IMR-90 (cell line): ENCODE results near the gene HBZ. TPM values are rescaled to one million over a fixed set of nuclear protein-coding genes. Genes with fewer than 3 reads are reported as not detected.

Experiments used
- ATAC-seq: fragments of 200-7000 bp; cut with Tn5 transposase; 2 replicates; pipeline ENCODE4 v1.9.1; 2020; ENCODE audit warnings: low read depth, mild to moderate bottlenecking, moderate library complexity
- BruUV-seq: library from RNA; stranded (reverse); fragments of 400-500 nt; replicated peaks from 2 replicates; lab custom pipeline; 2021; lab: Mats Ljungman, UMichigan
- CTCF ChIA-PET: fragments of 300-600 bp; formaldehyde crosslinking; extraction: SDS; loops from one replicate; lab custom pipeline; 2021; ENCODE audit warnings: antibody characterized with exemption; lab: Yijun Ruan, JAX
- POLR2A ChIA-PET: fragments of 300-600 bp; sonication (Branson Sonifier 250); formaldehyde crosslinking; loops from one replicate; lab custom pipeline; 2022; ENCODE audit warnings: antibody characterized with exemption; ENCODE audit not compliant: unreplicated experiment; lab: Charles Lee
- DNase-seq: peaks from one replicate; pipeline ENCODE4 v3.0.0; 2013
- H2AFZ ChIP-seq: replicated peaks from 2 replicates; pipeline ENCODE3; 2013; ENCODE audit warnings: low read length, mild to moderate bottlenecking; ENCODE audit not compliant: poor library complexity
- H2AK5ac ChIP-seq: 2 replicates; pipeline ENCODE4 v1.6.1; 2013; ENCODE audit warnings: low read depth, low read length, inconsistent platforms
- H2AK9ac ChIP-seq: replicated peaks from 2 replicates; pipeline ENCODE3; 2013; ENCODE audit warnings: mild to moderate bottlenecking, low read depth, low read length, moderate library complexity; ENCODE audit not compliant: poor library complexity
- H2BK120ac ChIP-seq: 2 replicates; pipeline ENCODE4 v1.6.1; 2013; ENCODE audit warnings: low read depth, low read length, inconsistent platforms
- H2BK15ac ChIP-seq: 3 replicates; pipeline ENCODE4 v1.6.1; 2013; ENCODE audit warnings: low read depth, low read length, inconsistent platforms
- H2BK20ac ChIP-seq: 2 replicates; pipeline ENCODE4 v1.6.1; 2013; ENCODE audit warnings: low read depth, mild to moderate bottlenecking, inconsistent platforms, low read length, moderate library complexity
- H2BK5ac ChIP-seq: 2 replicates; pipeline ENCODE4 v1.6.1; 2013; ENCODE audit warnings: mild to moderate bottlenecking, low read depth, low read length, inconsistent platforms; ENCODE audit not compliant: poor library complexity, severe bottlenecking
- H3K14ac ChIP-seq: replicated peaks from 2 replicates; pipeline ENCODE4 v1.6.1; 2013; ENCODE audit warnings: low read depth, low read length, inconsistent platforms
- H3K18ac ChIP-seq: 2 replicates; pipeline ENCODE4 v1.6.1; 2013; ENCODE audit warnings: low read depth, low read length, control low read depth
- H3K23ac ChIP-seq: 2 replicates; pipeline ENCODE4 v1.6.1; 2013; ENCODE audit warnings: low read depth, low read length, inconsistent platforms
- H3K27ac ChIP-seq: 2 replicates; pipeline ENCODE4 v1.5.1; 2013; ENCODE audit warnings: mild to moderate bottlenecking, control low read depth, low read length; ENCODE audit not compliant: insufficient read depth
- H3K27me3 ChIP-seq: 2 replicates; pipeline ENCODE4 v1.6.1; 2013; ENCODE audit warnings: low read length; ENCODE audit not compliant: control insufficient read depth, insufficient read depth
- H3K36me3 ChIP-seq: 2 replicates; pipeline ENCODE4 v1.6.1; 2013; ENCODE audit warnings: low read length, mixed read lengths; ENCODE audit not compliant: control insufficient read depth, insufficient read depth
- H3K4ac ChIP-seq: 2 replicates; pipeline ENCODE4 v1.6.1; 2013; ENCODE audit warnings: low read depth, low read length, inconsistent platforms
- H3K4me1 ChIP-seq: 2 replicates; pipeline ENCODE4 v1.6.1; 2013; ENCODE audit warnings: low read length, mixed read lengths; ENCODE audit not compliant: control insufficient read depth, insufficient read depth
- H3K4me2 ChIP-seq: 2 replicates; pipeline ENCODE4 v1.6.1; 2013; ENCODE audit warnings: low read depth, mild to moderate bottlenecking, control low read depth, low read length, moderate library complexity
- H3K4me3 ChIP-seq: 2 replicates; pipeline ENCODE4 v1.5.1; 2013; ENCODE audit warnings: low read depth, mild to moderate bottlenecking, control low read depth, low read length, moderate library complexity; ENCODE audit not compliant: insufficient read depth
- H3K56ac ChIP-seq: 2 replicates; pipeline ENCODE4 v1.6.1; 2013; ENCODE audit warnings: low read length, inconsistent platforms; ENCODE audit not compliant: insufficient read depth; ENCODE audit errors: extremely low read depth
- H3K79me1 ChIP-seq, 2 experiments: 2 replicates each; pipeline ENCODE4 v1.6.1; 2013; ENCODE audit warnings: low read length in 2 of 2, inconsistent platforms in 1 of 2, low read depth in 1 of 2
- H3K9ac ChIP-seq: 2 replicates; pipeline ENCODE4 v1.6.1; 2013; ENCODE audit warnings: low read depth, low read length, control low read depth
- H3K9me1 ChIP-seq: 2 replicates; pipeline ENCODE4 v1.6.1; 2013; ENCODE audit warnings: low read length, inconsistent platforms; ENCODE audit not compliant: insufficient read depth
- H3K9me3 ChIP-seq: 2 replicates; pipeline ENCODE4 v1.6.1; 2013; ENCODE audit warnings: low read length; ENCODE audit not compliant: control insufficient read depth, insufficient read depth
- H4K20me1 ChIP-seq: 2 replicates; pipeline ENCODE4 v1.6.1; 2013; ENCODE audit warnings: low read length, inconsistent platforms; ENCODE audit not compliant: insufficient read depth
- H4K5ac ChIP-seq: 2 replicates; pipeline ENCODE4 v1.6.1; 2013; ENCODE audit warnings: mild to moderate bottlenecking, low read depth, low read length, control low read depth
- H4K8ac ChIP-seq, 2 experiments: 2 replicates each; pipeline ENCODE4 v1.6.1; 2013; ENCODE audit warnings: low read depth in 2 of 2, low read length in 2 of 2, control low read depth in 1 of 2, inconsistent platforms in 1 of 2
- H4K91ac ChIP-seq: 2 replicates; pipeline ENCODE4 v1.6.1; 2013; ENCODE audit warnings: low read depth, low read length, inconsistent platforms; ENCODE audit not compliant: insufficient read depth
- BHLHE40 ChIP-seq: fragments of 150-350 bp; IDR thresholded peaks from 2 replicates; pipeline ENCODE4 v1.6.1; 2016; ENCODE audit warnings: mild to moderate bottlenecking, low read depth, low read length
- CEBPB ChIP-seq: IDR thresholded peaks from 2 replicates; pipeline ENCODE4 v1.6.1; 2012; ENCODE audit warnings: low read depth, low read length, improper control_type of control experiment
- CHD1 ChIP-seq: IDR thresholded peaks from 2 replicates; pipeline ENCODE4 v1.6.1; 2012; ENCODE audit warnings: low read depth, low read length, improper control_type of control experiment
- FOS ChIP-seq: fragments of 150-350 bp; IDR thresholded peaks from 2 replicates; pipeline ENCODE4 v1.6.1; 2016; ENCODE audit warnings: low read depth, low read length
- MAFK ChIP-seq: IDR thresholded peaks from 2 replicates; pipeline ENCODE4 v1.6.1; 2012; ENCODE audit warnings: low read depth, low read length, improper control_type of control experiment
- MAZ ChIP-seq: IDR thresholded peaks from 2 replicates; pipeline ENCODE4 v1.6.1; 2012; ENCODE audit warnings: low read depth, mild to moderate bottlenecking, low read length, improper control_type of control experiment, moderate library complexity, borderline replicate concordance
- NFE2L2 ChIP-seq: fragments of 150-350 bp; IDR thresholded peaks from 2 replicates; pipeline ENCODE4 v1.6.1; 2016; ENCODE audit warnings: low read depth, mild to moderate bottlenecking, low read length
- RCOR1 ChIP-seq: IDR thresholded peaks from 2 replicates; pipeline ENCODE4 v1.6.1; 2012; ENCODE audit warnings: mild to moderate bottlenecking, low read length, improper control_type of control experiment; ENCODE audit not compliant: insufficient replicate concordance
- SMC3 ChIP-seq: fragments of 150-350 bp; IDR thresholded peaks from 2 replicates; pipeline ENCODE4 v1.6.1; 2016; ENCODE audit warnings: low read depth, mild to moderate bottlenecking, antibody characterized with exemption, low read length, moderate library complexity
- WGBS, 2 experiments: methylation state at CpG; one replicate each; pipeline versions ENCODE4 v1.1.5 to v1.1.7; 2013; ENCODE audit warnings: missing lambda C conversion rate in 2 of 2; ENCODE audit not compliant: insufficient read length in 1 of 2; ENCODE audit errors: extremely low coverage in 2 of 2; 5-methylcytosine and 5-hydroxymethylcytosine counted together
- dilution Hi-C: fragments of 300-500 bp; cut with HindIII; formaldehyde crosslinking; loops from one replicate; pipeline ENCODE4 v1.14.3; 2018; ENCODE audit warnings: low sequenced_read_pairs; ENCODE audit not compliant: unreplicated experiment
- in situ Hi-C: fragments of 300-500 bp; cut with MboI; formaldehyde crosslinking; loops from 3 replicates; pipeline ENCODE4 v1.14.3; 2019; ENCODE audit warnings: low sequenced_read_pairs, inconsistent platforms, mixed read lengths
- intact Hi-C: fragments of 100-400 bp; cut with micrococcal nuclease; formaldehyde crosslinking; loops from 2 replicates; pipeline ENCODE4 v1.10.0; 2022
- polyA plus RNA-seq, 3 experiments: library from polyadenylated mRNA; depleted of rRNA; stranded (reverse); fragments of >200 nt; gene quantifications; 2 replicates each; pipeline ENCODE4 v1.2.3, GENCODE V29; 2012; ENCODE audit warnings: low replicate concordance in 1 of 3
- total RNA-seq: library from RNA; depleted of rRNA; stranded (reverse); fragments of >200 nt; gene quantifications from 2 replicates; pipeline ENCODE4 v1.2.3, GENCODE V29; 2012

Gene HBZ
- total and polyA plus RNA-seq, 2 of the 4 experiments (the other 2 are of a cell fraction) = not detected

DNA sequence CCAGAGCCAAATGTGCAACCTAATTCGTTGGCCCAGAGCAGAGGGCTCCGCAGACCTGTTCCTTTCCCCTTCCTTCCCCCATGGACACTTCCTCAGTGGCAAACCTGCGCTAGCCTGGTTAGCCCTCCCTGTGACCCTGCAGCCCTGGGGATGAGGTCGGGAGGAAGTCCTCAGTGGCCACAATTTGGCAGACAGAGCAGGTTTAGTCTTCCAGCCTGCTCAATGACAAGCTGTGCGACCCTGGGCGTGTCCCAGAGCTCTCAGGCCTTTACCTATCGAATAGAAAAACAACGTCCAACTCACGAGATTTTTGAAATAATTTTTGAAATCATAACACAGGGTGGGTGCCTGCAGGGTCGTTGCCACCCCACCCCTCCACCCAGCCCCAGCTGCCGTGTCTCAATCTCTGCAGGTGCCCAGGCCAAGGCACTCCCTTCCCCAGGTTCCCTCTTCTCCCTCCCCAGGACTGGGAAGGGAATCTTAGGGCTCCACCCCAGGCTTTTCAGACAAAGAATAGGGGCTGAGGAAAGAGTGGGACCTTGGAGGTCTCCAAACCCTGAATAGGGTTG, 14.8 kb downstream of the HBZ start:
- Histone ChIP-seq H3K14ac (no peak overlapping the region), H3K56ac (no peak overlapping the region), H3K4me2 (no peak overlapping the region), H4K91ac (no peak overlapping the region), H2AK9ac (no peak overlapping the region), H3K36me3 (no peaks in the 10 kb centered on the region), H2AFZ (no peak overlapping the region), H4K20me1 (peaks cover 5% of the 10 kb centered on the region), H2BK20ac (no peak overlapping the region), H3K79me1 (no peaks in the 10 kb centered on the region), H3K9me1 (0 out of 2 replicates have a peak, but pooled peaks cover 4% of the 10 kb centered on the region), H3K4me1 (no peaks in the 10 kb centered on the region; the same call in 1 of the 2 replicates), H3K9me3 (no peaks in the 10 kb centered on the region; the same call in none of the 2 replicates), H3K23ac (no peak overlapping the region), H4K8ac (no peak overlapping the region), H3K4ac (no peak overlapping the region), H3K27ac (no peak overlapping the region), H4K5ac (no peak overlapping the region), H3K9ac (no peak overlapping the region), H3K4me3 (no peak overlapping the region), H2BK15ac (no peak overlapping the region), H2BK120ac (no peak overlapping the region), H3K18ac (no peak overlapping the region), H2BK5ac (no peak overlapping the region), H3K27me3 (peaks cover 59% of the 10 kb centered on the region), H2AK5ac (no peak overlapping the region)
- POLR2A ChIA-PET = no interaction called here
- BruUV-seq = no TSS peak
- WGBS, 2 experiments = 7% methylated on average over 3 of the region's 11 CpGs; no CpG with 5 or more reads in 1 of the 2 experiments
- dilution Hi-C loops (no loop called here), intact Hi-C loops (no loop called here), in situ Hi-C loops (no loop called here)
- CTCF ChIA-PET = interaction anchor here (2.3 kb wide), 1 partner anchor 60 kb away, joined by 8 read pairs; no protein-coding TSS in a partner anchor
- TF ChIP-seq NFE2L2 (no peak), FOS (no peak), CHD1 (no peak), CEBPB (no peak), SMC3 (no peak), RCOR1 (no peak), MAFK (no peak), BHLHE40 (no peak), MAZ (no peak)
- ATAC-seq (no peak), DNase-seq (no peak)
